Liver (tissue), 3 donors: Measurements from ENCODE around the gene PNMA8C.

Source experiments
- CTCF ChIP-seq: fragments of 150-350 bp; IDR thresholded peaks from 2 replicates; pipeline ENCODE4 v1.5.1; 2017; ENCODE audit warnings: improper control_type of control experiment, low read depth, low read length; ENCODE audit not compliant: missing input control
- MAX ChIP-seq: IDR thresholded peaks from 2 replicates; pipeline ENCODE4 v1.6.1; 2016; ENCODE audit warnings: antibody characterized with exemption
- RAD21 ChIP-seq, 2 donors: IDR thresholded peaks; 2 replicates each; pipeline ENCODE4 v1.6.1; 2016; ENCODE audit warnings: antibody characterized with exemption in 2 of 2, mild to moderate bottlenecking in 2 of 2
- TAF1 ChIP-seq: conservative IDR thresholded peaks from 2 replicates; pipeline ENCODE4 v1.6.1; 2016; ENCODE audit warnings: antibody characterized with exemption, mild to moderate bottlenecking
- donor health status: healthy.
- donor health status: healthy.

- peak; percentile 33 for TF ChIP-seq TAF1
- no peak for TF ChIP-seq CTCF
- no peak for TF ChIP-seq RAD21 (IDR thresholded peaks at IDR 0.05)
- TF ChIP-seq MAX, result no peak
These were observed 15.3 kb downstream of the PNMA8C start, which contains the start of gene CCDC8 for GRCh38 chr19:46413262-46414031.
